HG03565 (cell line): ENCODE data around the gene NSUN4.
"Not testable (repeated sequence)": the region's sequence is repeated elsewhere in the genome, so short reads cannot be mapped to it uniquely, and the experiment has no call there.

Source experiments
- ATAC-seq: cut with Tn5 transposase; IDR thresholded peaks from one replicate; pipeline ENCODE4 v1.9.1; 2021; ENCODE audit warnings: mild to moderate bottlenecking, moderate library complexity; ENCODE audit not compliant: unreplicated experiment

The NSUN4 gene

GRCh38 chr1:46325285-46326076 is 15.1 kb upstream of the NSUN4 start:
- not testable (repeated sequence) for ATAC-seq

- ATAC-seq: not testable (repeated sequence)
Observed at GRCh38 chr1:46328182-46328581, 12.4 kb upstream of the NSUN4 start.

GRCh38 chr1:46329807-46330206 is 10.8 kb upstream of the NSUN4 start:
- ATAC-seq: not testable (repeated sequence)

GRCh38 chr1:46330381-46330780 is 10.2 kb upstream of the NSUN4 start:
- ATAC-seq: not testable (repeated sequence)

- not testable (repeated sequence) for ATAC-seq
Observed at GRCh38 chr1:46331786-46332540, 8.6 kb upstream of the NSUN4 start.

- peak; percentile 42 for ATAC-seq
Observed at GRCh38 chr1:46333300-46334029, 7.1 kb upstream of the NSUN4 start.

- peak; percentile 9 for ATAC-seq
Observed at GRCh38 chr1:46334030-46334384, 6.6 kb upstream of the NSUN4 start.

- ATAC-seq: no peak
Observed at GRCh38 chr1:46335081-46335480, 5.5 kb upstream of the NSUN4 start.

- ATAC-seq: not testable (repeated sequence)
Observed at GRCh38 chr1:46337409-46337808, 3.2 kb upstream of the NSUN4 start.

- ATAC-seq: no peak
Observed at GRCh38 chr1:46341222-46342083, 846 bp downstream of the NSUN4 start.

GRCh38 chr1:46342084-46342656 is 1.6 kb downstream of the NSUN4 start:
- ATAC-seq: no peak

- no peak for ATAC-seq
Observed at GRCh38 chr1:46342677-46343350, 2.2 kb downstream of the NSUN4 start.

GRCh38 chr1:46343351-46343695 is 2.7 kb downstream of the NSUN4 start:
- no peak for ATAC-seq

- no peak for ATAC-seq
Observed at GRCh38 chr1:46343705-46344104, 3.1 kb downstream of the NSUN4 start.

GRCh38 chr1:46344481-46344880 is 3.9 kb downstream of the NSUN4 start:
- no peak for ATAC-seq

- ATAC-seq: no peak
Observed at GRCh38 chr1:46345281-46345680, 4.7 kb downstream of the NSUN4 start.

GRCh38 chr1:46352363-46352762 is 11.8 kb downstream of the NSUN4 start:
- ATAC-seq: no peak

GRCh38 chr1:46355920-46356319 is 15.3 kb downstream of the NSUN4 start:
- not testable (repeated sequence) for ATAC-seq

GRCh38 chr1:46362158-46362557 is 21.6 kb downstream of the NSUN4 start:
- no peak for ATAC-seq

GRCh38 chr1:46363121-46363520 is 22.5 kb downstream of the NSUN4 start:
- no peak for ATAC-seq
